NB4 (cell line): ENCODE data around the gene ZBED4.

Experiments
- DNase-seq: peaks from one replicate; pipeline ENCODE4 v3.0.0; 2010; ENCODE audit warnings: low read depth
- H3K4me3 ChIP-seq: one replicate; pipeline ENCODE4 v1.5.1; 2011; ENCODE audit warnings: mild to moderate bottlenecking, low read depth, low read length, moderate library complexity
- MYC ChIP-seq: IDR thresholded peaks from 2 replicates; pipeline ENCODE4 v1.6.1; 2011; ENCODE audit warnings: low read depth, low read length
- POLR2A ChIP-seq: IDR thresholded peaks from 2 replicates; pipeline ENCODE4 v1.6.1; 2011; ENCODE audit warnings: mild to moderate bottlenecking; ENCODE audit not compliant: insufficient read length; ENCODE audit errors: extremely low read depth
- TF ChIP-seq, protein P1 (sequence below): IDR thresholded peaks from one replicate; pipeline ENCODE4 v1.5.1; 2012; ENCODE audit warnings: low read depth, low read length
- TF ChIP-seq, protein P2 (sequence below): IDR thresholded peaks from 2 replicates; pipeline ENCODE4 v1.6.1; 2011; ENCODE audit warnings: low read depth, low read length

ZBED4 gene

GRCh38 chr22:49920859-49921258 lies 67.2 kb downstream of the ZBED4 start:
- no peak overlapping the region for H3K4me3 ChIP-seq
- DNase-seq = no peak
- TF ChIP-seq, protein P1, sequence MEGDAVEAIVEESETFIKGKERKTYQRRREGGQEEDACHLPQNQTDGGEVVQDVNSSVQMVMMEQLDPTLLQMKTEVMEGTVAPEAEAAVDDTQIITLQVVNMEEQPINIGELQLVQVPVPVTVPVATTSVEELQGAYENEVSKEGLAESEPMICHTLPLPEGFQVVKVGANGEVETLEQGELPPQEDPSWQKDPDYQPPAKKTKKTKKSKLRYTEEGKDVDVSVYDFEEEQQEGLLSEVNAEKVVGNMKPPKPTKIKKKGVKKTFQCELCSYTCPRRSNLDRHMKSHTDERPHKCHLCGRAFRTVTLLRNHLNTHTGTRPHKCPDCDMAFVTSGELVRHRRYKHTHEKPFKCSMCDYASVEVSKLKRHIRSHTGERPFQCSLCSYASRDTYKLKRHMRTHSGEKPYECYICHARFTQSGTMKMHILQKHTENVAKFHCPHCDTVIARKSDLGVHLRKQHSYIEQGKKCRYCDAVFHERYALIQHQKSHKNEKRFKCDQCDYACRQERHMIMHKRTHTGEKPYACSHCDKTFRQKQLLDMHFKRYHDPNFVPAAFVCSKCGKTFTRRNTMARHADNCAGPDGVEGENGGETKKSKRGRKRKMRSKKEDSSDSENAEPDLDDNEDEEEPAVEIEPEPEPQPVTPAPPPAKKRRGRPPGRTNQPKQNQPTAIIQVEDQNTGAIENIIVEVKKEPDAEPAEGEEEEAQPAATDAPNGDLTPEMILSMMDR = no peak
- TF ChIP-seq, protein P2, sequence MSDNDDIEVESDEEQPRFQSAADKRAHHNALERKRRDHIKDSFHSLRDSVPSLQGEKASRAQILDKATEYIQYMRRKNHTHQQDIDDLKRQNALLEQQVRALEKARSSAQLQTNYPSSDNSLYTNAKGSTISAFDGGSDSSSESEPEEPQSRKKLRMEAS = no peak
- no peak for TF ChIP-seq MYC
- no peak for TF ChIP-seq POLR2A

DNA sequence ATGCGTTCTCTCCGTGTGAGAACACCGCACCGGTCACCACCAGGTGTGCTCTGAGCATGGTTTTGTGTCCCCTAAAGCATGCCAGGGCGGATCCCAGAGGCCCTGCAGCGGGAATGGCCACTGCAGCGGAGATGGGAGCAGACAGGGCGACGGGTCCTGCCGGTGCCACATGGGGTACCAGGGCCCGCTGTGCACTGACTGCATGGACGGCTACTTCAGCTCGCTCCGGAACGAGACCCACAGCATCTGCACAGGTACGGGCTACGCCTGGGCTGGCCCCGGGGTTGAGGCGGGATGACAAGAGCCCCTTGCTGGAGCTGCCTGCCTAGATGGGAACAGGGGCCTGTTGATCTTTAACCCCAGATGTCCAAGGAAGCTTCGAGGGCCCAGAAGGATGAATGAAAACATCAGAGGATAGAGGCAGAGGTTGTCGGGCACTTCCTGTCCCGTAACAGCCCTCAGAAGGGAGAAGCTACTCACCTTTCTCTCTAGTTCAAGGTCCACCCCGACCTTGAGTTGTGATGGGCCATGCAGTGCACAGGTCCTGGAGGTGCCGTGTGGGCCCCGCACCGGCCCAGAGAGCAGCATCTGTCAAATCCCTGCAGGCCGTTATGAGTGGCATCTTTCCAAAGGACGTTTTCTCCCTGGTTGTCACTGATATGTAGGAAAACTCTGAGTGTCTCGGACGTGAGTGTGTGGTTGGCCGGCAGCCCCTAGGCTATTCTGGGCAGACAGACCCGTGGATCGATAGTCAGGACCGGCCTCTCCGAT lies 68.0 kb downstream of the ZBED4 start:
- TF ChIP-seq, protein P1 = no peak
- no peak for TF ChIP-seq POLR2A
- TF ChIP-seq MYC = no peak
- TF ChIP-seq, protein P2 = no peak
- DNase-seq = no peak
- H3K4me3 ChIP-seq = no peak overlapping the region

- TF ChIP-seq MYC (no peak), POLR2A (no peak)
- TF ChIP-seq, protein P2 = no peak
- TF ChIP-seq, protein P1 = no peak
- no peak overlapping the region for H3K4me3 ChIP-seq
- no peak for DNase-seq
Measured at GRCh38 chr22:49922484-49922883, 68.8 kb downstream of the ZBED4 start.

DNA sequence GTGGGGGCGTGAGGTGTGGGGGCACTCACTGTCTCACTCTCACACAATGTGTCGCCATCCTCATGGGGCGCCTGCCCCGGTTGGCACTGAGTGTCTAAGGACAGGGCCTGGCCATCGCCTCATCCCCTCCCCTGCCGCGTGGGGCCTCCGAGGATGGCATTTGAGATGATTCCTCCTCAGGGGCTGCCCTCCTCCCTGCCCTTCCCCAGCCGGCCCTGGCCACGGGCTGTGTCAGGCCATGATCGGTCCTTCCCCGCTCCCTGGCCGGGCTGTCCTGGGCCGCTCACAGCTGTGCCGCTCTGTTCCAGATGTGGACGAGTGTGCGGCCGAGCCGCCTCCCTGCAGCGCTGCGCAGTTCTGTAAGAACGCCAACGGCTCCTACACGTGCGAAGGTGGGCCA lies 69.3 kb downstream of the ZBED4 start:
- no peak overlapping the region for H3K4me3 ChIP-seq
- TF ChIP-seq, protein P2 = no peak
- no peak for TF ChIP-seq MYC
- no peak for TF ChIP-seq POLR2A
- TF ChIP-seq, protein P1 = no peak
- DNase-seq = no peak

DNA sequence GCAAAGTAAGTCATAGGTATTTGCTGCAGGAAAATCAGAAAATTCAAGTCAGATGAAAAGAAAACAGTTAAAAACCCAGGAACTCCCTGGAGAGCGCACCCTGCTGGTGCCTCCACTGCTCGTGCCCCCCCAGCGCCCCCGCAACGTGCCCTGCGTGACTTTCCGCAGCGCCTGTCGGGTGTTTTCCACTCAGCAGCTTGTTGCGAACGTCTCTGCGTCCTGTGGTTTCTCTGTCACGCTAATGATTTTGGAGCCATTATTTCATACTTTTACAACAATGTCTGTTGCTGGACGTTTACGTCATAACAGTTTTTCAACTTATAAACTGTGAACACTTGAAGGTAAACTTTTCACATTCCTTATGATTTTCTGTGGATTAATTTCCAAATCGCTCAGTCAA lies 69.8 kb downstream of the ZBED4 start:
- TF ChIP-seq MYC = no peak
- TF ChIP-seq, protein P1 = peak; percentile 21
- DNase-seq = peak; percentile 54
- H3K4me3 ChIP-seq = no peak overlapping the region

DNA sequence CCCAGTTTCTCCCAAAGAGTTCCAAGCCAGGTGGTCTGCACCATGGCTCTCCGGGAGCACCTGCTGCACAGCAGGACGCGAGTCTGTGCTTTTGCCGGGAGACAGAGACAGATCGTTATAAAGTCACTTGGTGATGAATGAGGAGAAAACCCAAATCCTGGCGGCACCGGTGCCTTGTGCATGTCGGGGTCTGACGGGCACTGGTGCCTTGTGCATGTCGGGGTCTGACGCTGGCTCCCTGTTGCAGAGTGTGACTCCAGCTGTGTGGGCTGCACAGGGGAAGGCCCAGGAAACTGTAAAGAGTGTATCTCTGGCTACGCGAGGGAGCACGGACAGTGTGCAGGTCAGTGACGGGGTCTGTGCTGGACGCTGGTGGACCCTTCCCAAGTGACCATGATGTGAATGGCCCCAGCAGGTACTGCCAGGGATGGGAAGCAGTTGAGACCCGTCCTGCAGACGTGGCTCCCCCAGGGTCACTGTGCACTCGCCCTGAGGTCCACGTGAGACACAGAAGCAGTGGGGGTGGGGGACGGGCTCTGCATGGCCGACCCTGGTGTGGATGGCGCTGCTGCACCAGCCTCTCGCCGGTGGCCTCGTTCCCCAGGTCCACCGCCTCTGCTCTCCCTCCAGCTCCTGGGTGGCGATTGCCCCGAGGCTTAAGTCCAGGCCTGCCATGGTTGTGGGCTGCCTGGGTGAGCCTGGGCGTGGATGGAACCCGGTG lies 70.6 kb downstream of the ZBED4 start:
- DNase-seq = no peak
- H3K4me3 ChIP-seq = no peak overlapping the region
- TF ChIP-seq POLR2A = no peak
- no peak for TF ChIP-seq MYC
- TF ChIP-seq, protein P2 = no peak
- TF ChIP-seq, protein P1 = no peak
